Mucosa of stomach (tissue), 1 donor: Measurements from ENCODE around the gene PARD3.

Experiments
- H3K27me3 ChIP-seq: one replicate; pipeline ENCODE4 v1.7.0; 2013; ENCODE audit warnings: mild to moderate bottlenecking, low read length; ENCODE audit not compliant: control insufficient read depth, insufficient read depth
- H3K36me3 ChIP-seq: one replicate; pipeline ENCODE4 v1.7.0; 2013; ENCODE audit warnings: low read length; ENCODE audit not compliant: control insufficient read depth, insufficient read depth
- H3K4me1 ChIP-seq: one replicate; pipeline ENCODE4 v1.7.0; 2013; ENCODE audit warnings: mild to moderate bottlenecking, low read length; ENCODE audit not compliant: control insufficient read depth, insufficient read depth
- H3K4me3 ChIP-seq: one replicate; pipeline ENCODE4 v1.7.0; 2013; ENCODE audit warnings: low read length
- H3K9ac ChIP-seq: one replicate; pipeline ENCODE4 v1.7.0; 2013; ENCODE audit warnings: mild to moderate bottlenecking, low read length, moderate library complexity
- H3K9me3 ChIP-seq: one replicate; pipeline ENCODE4 v1.7.0; 2013; ENCODE audit warnings: mild to moderate bottlenecking, low read length, moderate library complexity; ENCODE audit not compliant: control insufficient read depth
- donor health status: Pancreatic carcinoma.

Gene PARD3

GRCh38 chr10:34294137-34294536 lies 521.0 kb downstream of the PARD3 start:
- peaks cover 9% of the 10 kb centered on the region for H3K4me1 ChIP-seq
- H3K4me3 ChIP-seq: no peak overlapping the region
- no peak overlapping the region for H3K9ac ChIP-seq
- H3K36me3 ChIP-seq: no peaks in the 10 kb centered on the region
- no peaks in the 10 kb centered on the region for H3K9me3 ChIP-seq
- H3K27me3 ChIP-seq: no peaks in the 10 kb centered on the region

- Histone ChIP-seq H3K4me1 (peaks cover 9% of the 10 kb centered on the region), H3K36me3 (no peaks in the 10 kb centered on the region), H3K9me3 (no peaks in the 10 kb centered on the region), H3K27me3 (no peaks in the 10 kb centered on the region), H3K9ac (no peak overlapping the region), H3K4me3 (no peak overlapping the region)
Observed at GRCh38 chr10:34292675-34293074, 522.4 kb downstream of the PARD3 start.

GRCh38 chr10:34292194-34292565 lies 522.9 kb downstream of the PARD3 start:
- Histone ChIP-seq H3K36me3 (no peaks in the 10 kb centered on the region), H3K4me3 (no peak overlapping the region), H3K9ac (no peak overlapping the region), H3K4me1 (peaks cover 9% of the 10 kb centered on the region), H3K27me3 (no peaks in the 10 kb centered on the region), H3K9me3 (no peaks in the 10 kb centered on the region)

GRCh38 chr10:34291466-34292193 lies 523.5 kb downstream of the PARD3 start:
- H3K36me3 ChIP-seq: no peaks in the 10 kb centered on the region
- no peak overlapping the region for H3K9ac ChIP-seq
- no peaks in the 10 kb centered on the region for H3K27me3 ChIP-seq
- no peak overlapping the region for H3K4me3 ChIP-seq
- H3K4me1 ChIP-seq: peaks cover 9% of the 10 kb centered on the region
- H3K9me3 ChIP-seq: no peaks in the 10 kb centered on the region

- no peak overlapping the region for H3K4me3 ChIP-seq
- no peak overlapping the region for H3K9ac ChIP-seq
- peaks cover 9% of the 10 kb centered on the region for H3K4me1 ChIP-seq
- H3K9me3 ChIP-seq: no peaks in the 10 kb centered on the region
- no peaks in the 10 kb centered on the region for H3K27me3 ChIP-seq
- H3K36me3 ChIP-seq: no peaks in the 10 kb centered on the region
Observed at GRCh38 chr10:34290412-34291081, 524.5 kb downstream of the PARD3 start.

- H3K9me3 ChIP-seq: no peaks in the 10 kb centered on the region
- H3K4me3 ChIP-seq: no peak overlapping the region
- H3K36me3 ChIP-seq: no peaks in the 10 kb centered on the region
- H3K27me3 ChIP-seq: no peaks in the 10 kb centered on the region
- H3K4me1 ChIP-seq: peaks cover 5% of the 10 kb centered on the region
- H3K9ac ChIP-seq: no peak overlapping the region
Observed at GRCh38 chr10:34288634-34289033, 526.5 kb downstream of the PARD3 start.

GRCh38 chr10:34286136-34286739 lies 528.9 kb downstream of the PARD3 start:
- Histone ChIP-seq H3K36me3 (no peaks in the 10 kb centered on the region), H3K4me3 (no peak overlapping the region), H3K9ac (no peak overlapping the region), H3K9me3 (no peaks in the 10 kb centered on the region), H3K4me1 (no peaks in the 10 kb centered on the region), H3K27me3 (no peaks in the 10 kb centered on the region)

GRCh38 chr10:34281661-34282582 lies 533.2 kb downstream of the PARD3 start:
- H3K4me3 ChIP-seq: no peak overlapping the region
- H3K9me3 ChIP-seq: no peaks in the 10 kb centered on the region
- no peak overlapping the region for H3K9ac ChIP-seq
- no peaks in the 10 kb centered on the region for H3K36me3 ChIP-seq
- no peaks in the 10 kb centered on the region for H3K4me1 ChIP-seq
- H3K27me3 ChIP-seq: no peaks in the 10 kb centered on the region

- no peaks in the 10 kb centered on the region for H3K36me3 ChIP-seq
- H3K9me3 ChIP-seq: no peaks in the 10 kb centered on the region
- no peaks in the 10 kb centered on the region for H3K4me1 ChIP-seq
- no peak overlapping the region for H3K9ac ChIP-seq
- H3K4me3 ChIP-seq: no peak overlapping the region
- H3K27me3 ChIP-seq: no peaks in the 10 kb centered on the region
Observed at GRCh38 chr10:34280599-34281374, 534.3 kb downstream of the PARD3 start.

- H3K36me3 ChIP-seq: no peaks in the 10 kb centered on the region
- H3K4me3 ChIP-seq: no peak overlapping the region
- H3K9ac ChIP-seq: no peak overlapping the region
- H3K4me1 ChIP-seq: no peaks in the 10 kb centered on the region
- H3K9me3 ChIP-seq: no peaks in the 10 kb centered on the region
- H3K27me3 ChIP-seq: no peaks in the 10 kb centered on the region
Observed at GRCh38 chr10:34275626-34276130, 539.4 kb downstream of the PARD3 start.

GRCh38 chr10:34274906-34275305 lies 540.2 kb downstream of the PARD3 start:
- H3K9ac ChIP-seq: no peak overlapping the region
- H3K4me3 ChIP-seq: no peak overlapping the region
- H3K36me3 ChIP-seq: no peaks in the 10 kb centered on the region
- no peaks in the 10 kb centered on the region for H3K4me1 ChIP-seq
- no peaks in the 10 kb centered on the region for H3K27me3 ChIP-seq
- H3K9me3 ChIP-seq: no peaks in the 10 kb centered on the region
